Measurements from ENCODE around the gene TUBB4A. TPM values are rescaled to one million over a fixed set of nuclear protein-coding genes. Genes with fewer than 3 reads are reported as not detected.
"Not testable (repeated sequence)": the region's sequence is repeated elsewhere in the genome, so short reads cannot be mapped to it uniquely, and the experiment has no call there.

Gene TUBB4A
- polyA plus RNA-seq, 3 donors = 24.5 to 39.8 (median 27.8) TPM

- DNase-seq (ENCODE audit: low read depth in 3 of 3, low spot score in 2 of 3) = no peak
These were observed 25.9 kb upstream of the TUBB4A start for GRCh38 chr19:6527893-6528543.

GRCh38 chr19:6524311-6524710, 22.2 kb upstream of the TUBB4A start:
- no peak for DNase-seq (ENCODE audit: low read depth in 3 of 3, low spot score in 2 of 3)

GRCh38 chr19:6522712-6523111, 20.6 kb upstream of the TUBB4A start:
- DNase-seq (ENCODE audit: low read depth in 3 of 3, low spot score in 2 of 3) = no peak

- no peak for DNase-seq (ENCODE audit: low read depth in 3 of 3, low spot score in 2 of 3)
These were observed 19.9 kb upstream of the TUBB4A start for GRCh38 chr19:6521718-6522646.

GRCh38 chr19:6519289-6519688, 17.2 kb upstream of the TUBB4A start:
- DNase-seq (ENCODE audit: low read depth in 3 of 3, low spot score in 2 of 3) = no peak

GRCh38 chr19:6518145-6518911, 16.2 kb upstream of the TUBB4A start:
- DNase-seq (ENCODE audit: low read depth in 3 of 3, low spot score in 2 of 3) = no peak

- DNase-seq (ENCODE audit: low read depth in 3 of 3, low spot score in 2 of 3) = peak in 2 of 3 donors; percentile 75 to 78
These were observed 14.7 kb upstream of the TUBB4A start for GRCh38 chr19:6516659-6517291.

GRCh38 chr19:6516018-6516658, 14.0 kb upstream of the TUBB4A start:
- peak; percentile 68 to 72 (median 71) for DNase-seq (ENCODE audit: low read depth in 3 of 3, low spot score in 2 of 3)

- DNase-seq (ENCODE audit: low read depth in 3 of 3, low spot score in 2 of 3) = no peak
These were observed 12.9 kb upstream of the TUBB4A start for GRCh38 chr19:6514926-6515544.

- no peak for DNase-seq (ENCODE audit: low read depth in 3 of 3, low spot score in 2 of 3)
These were observed 12.0 kb upstream of the TUBB4A start for GRCh38 chr19:6514089-6514488.

- DNase-seq (ENCODE audit: low read depth in 3 of 3, low spot score in 2 of 3) = no peak
These were observed 8.5 kb upstream of the TUBB4A start for GRCh38 chr19:6510618-6511017.

- no peak for DNase-seq (ENCODE audit: low read depth in 3 of 3, low spot score in 2 of 3)
These were observed 7.2 kb upstream of the TUBB4A start for GRCh38 chr19:6509118-6509971.

- not testable (repeated sequence) for DNase-seq (ENCODE audit: low read depth in 3 of 3, low spot score in 2 of 3)
These were observed 6.1 kb upstream of the TUBB4A start for GRCh38 chr19:6508028-6508771.

- DNase-seq (ENCODE audit: low read depth in 3 of 3, low spot score in 2 of 3) = no peak
These were observed 1.5 kb upstream of the TUBB4A start for GRCh38 chr19:6503407-6504201.

- no peak for DNase-seq (ENCODE audit: low read depth in 3 of 3, low spot score in 2 of 3)
These were observed 1.0 kb downstream of the TUBB4A start for GRCh38 chr19:6500837-6501739.

GRCh38 chr19:6499052-6499790, 2.9 kb downstream of the TUBB4A start:
- DNase-seq (ENCODE audit: low read depth in 3 of 3, low spot score in 2 of 3) = no peak
